ENCODE results near the gene DYNC1I2. TPM values are rescaled to one million over a fixed set of nuclear protein-coding genes. Genes with fewer than 3 reads are reported as not detected.
"Not testable (repeated sequence)": the region's sequence is repeated elsewhere in the genome, so short reads cannot be mapped to it uniquely, and the experiment has no call there.

Gene DYNC1I2
- polyA plus RNA-seq, 6 donors from 2014 or later: 19.8 to 30.1 (median 23.6) TPM

- DNase-seq: no peak
- Mint-ChIP-seq H3K4me1 (no peaks in the 10 kb centered on the region), H3K27ac (no peak overlapping the region), H3K27me3 (no peaks in the 10 kb centered on the region), H3K4me3 (no peak overlapping the region), H3K9me3 (peaks cover 0 to 10% (median 3%) of the 10 kb centered on the region in 7 donors), H3K36me3 (peaks cover 19 to 28% of the 10 kb centered on the region in 2 donors)
- no peak for ATAC-seq (ENCODE audit: low read depth in 2 of 2)
Measured at GRCh38 chr2:171763602-171764001, 76.3 kb downstream of the DYNC1I2 start.

GRCh38 chr2:171771463-171771862, 84.2 kb downstream of the DYNC1I2 start:
- Mint-ChIP-seq H3K4me1 (no peaks in the 10 kb centered on the region), H3K9me3 (peaks cover 3 to 25% (median 18%) of the 10 kb centered on the region in 7 donors), H3K27ac (peak overlapping the region in 1 of 6 donors; percentile 44), H3K4me3 (no peak overlapping the region), H3K27me3 (no peaks in the 10 kb centered on the region), H3K36me3 (peaks cover 15 to 22% of the 10 kb centered on the region in 2 donors)
- DNase-seq (no peak), ATAC-seq (ENCODE audit: low read depth in 2 of 2) (no peak)

GRCh38 chr2:171772373-171772772, 85.1 kb downstream of the DYNC1I2 start:
- Mint-ChIP-seq H3K27ac (no peak overlapping the region), H3K27me3 (no peaks in the 10 kb centered on the region)
- ATAC-seq (ENCODE audit: low read depth in 2 of 2): no peak

GRCh38 chr2:171774581-171774980, 87.3 kb downstream of the DYNC1I2 start:
- not testable (repeated sequence) for H3K4me1 Mint-ChIP-seq; H3K4me3 Mint-ChIP-seq; H3K27me3 Mint-ChIP-seq; H3K27ac Mint-ChIP-seq; DNase-seq; ATAC-seq (ENCODE audit: low read depth in 2 of 2)
- H3K36me3 Mint-ChIP-seq: peaks cover 13 to 23% of the 10 kb centered on the region in 2 donors
- H3K9me3 Mint-ChIP-seq: peaks cover 6 to 40% (median 26%) of the 10 kb centered on the region in 7 donors

More at GRCh38 chr2:171772373-171772772, 85.1 kb downstream of the DYNC1I2 start:
- no peak for DNase-seq
- no peak overlapping the region for H3K4me3 Mint-ChIP-seq
- no peaks in the 10 kb centered on the region for H3K4me1 Mint-ChIP-seq
- H3K36me3 Mint-ChIP-seq: peaks cover 15 to 18% of the 10 kb centered on the region in 2 donors
- H3K9me3 Mint-ChIP-seq: peaks cover 3 to 29% (median 18%) of the 10 kb centered on the region in 7 donors

GRCh38 chr2:171778515-171778914, 91.2 kb downstream of the DYNC1I2 start:
- Mint-ChIP-seq H3K27ac (no peak overlapping the region), H3K4me3 (no peak overlapping the region), H3K4me1 (no peaks in the 10 kb centered on the region), H3K36me3 (peaks cover 14 to 16% of the 10 kb centered on the region in 2 donors), H3K27me3 (no peaks in the 10 kb centered on the region), H3K9me3 (peaks cover 0 to 25% (median 8%) of the 10 kb centered on the region in 7 donors)
- DNase-seq: no peak
- no peak for ATAC-seq (ENCODE audit: low read depth in 2 of 2)

- no peak overlapping the region for H3K4me3 Mint-ChIP-seq
Measured at GRCh38 chr2:171785450-171785849, 98.2 kb downstream of the DYNC1I2 start.

GRCh38 chr2:171787333-171788072, 100.2 kb downstream of the DYNC1I2 start:
- Mint-ChIP-seq H3K4me3 (no peak overlapping the region), H3K27me3 (no peaks in the 10 kb centered on the region), H3K36me3 (peaks cover 27 to 28% of the 10 kb centered on the region in 2 donors), H3K9me3 (peaks cover 0 to 12% (median 0%) of the 10 kb centered on the region in 7 donors), H3K4me1 (no peaks in the 10 kb centered on the region), H3K27ac (peak overlapping the region in 1 of 6 donors; percentile 52)
- DNase-seq (no peak), ATAC-seq (ENCODE audit: low read depth in 2 of 2) (no peak)

More at GRCh38 chr2:171785450-171785849, 98.2 kb downstream of the DYNC1I2 start:
- ATAC-seq (ENCODE audit: low read depth in 2 of 2) (no peak), DNase-seq (no peak)
- peaks cover 0 to 14% (median 0%) of the 10 kb centered on the region in 7 donors for H3K9me3 Mint-ChIP-seq
- H3K27ac Mint-ChIP-seq: no peak overlapping the region
- H3K36me3 Mint-ChIP-seq: peaks cover 25 to 33% of the 10 kb centered on the region in 2 donors
- H3K4me1 Mint-ChIP-seq: no peaks in the 10 kb centered on the region
- no peaks in the 10 kb centered on the region for H3K27me3 Mint-ChIP-seq

- ATAC-seq (ENCODE audit: low read depth in 2 of 2) (no peak), DNase-seq (no peak)
- Mint-ChIP-seq H3K36me3 (peaks cover 21 to 23% of the 10 kb centered on the region in 2 donors), H3K4me3 (no peak overlapping the region), H3K27ac (peak overlapping the region in 1 of 6 donors; percentile 59), H3K27me3 (no peaks in the 10 kb centered on the region), H3K9me3 (peaks cover 0 to 3% (median 0%) of the 10 kb centered on the region in 7 donors), H3K4me1 (no peaks in the 10 kb centered on the region)
Measured at GRCh38 chr2:171788316-171788993, 101.2 kb downstream of the DYNC1I2 start.

GRCh38 chr2:171789956-171790355, 102.7 kb downstream of the DYNC1I2 start:
- Mint-ChIP-seq H3K4me3 (no peak overlapping the region), H3K36me3 (peaks cover 15 to 19% of the 10 kb centered on the region in 2 donors), H3K4me1 (peaks cover 0 to 1% (median 0%) of the 10 kb centered on the region in 3 donors), H3K9me3 (no peaks in the 10 kb centered on the region), H3K27ac (no peak overlapping the region), H3K27me3 (no peaks in the 10 kb centered on the region)
- ATAC-seq (ENCODE audit: low read depth in 2 of 2) (no peak), DNase-seq (no peak)

GRCh38 chr2:171791361-171791760, 104.1 kb downstream of the DYNC1I2 start:
- ATAC-seq (ENCODE audit: low read depth in 2 of 2) (no peak), DNase-seq (no peak)
- Mint-ChIP-seq H3K36me3 (peaks cover 10 to 15% of the 10 kb centered on the region in 2 donors), H3K4me3 (no peak overlapping the region), H3K9me3 (no peaks in the 10 kb centered on the region), H3K4me1 (peaks cover 0 to 5% (median 0%) of the 10 kb centered on the region in 3 donors), H3K27me3 (no peaks in the 10 kb centered on the region), H3K27ac (no peak overlapping the region)

- ATAC-seq (ENCODE audit: low read depth in 2 of 2): no peak
- peak overlapping the region in 2 of 6 donors; percentile 51 to 81 for H3K27ac Mint-ChIP-seq
- peaks cover 0 to 5% (median 0%) of the 10 kb centered on the region in 3 donors for H3K4me1 Mint-ChIP-seq
- no peaks in the 10 kb centered on the region for H3K9me3 Mint-ChIP-seq
- H3K36me3 Mint-ChIP-seq: peaks cover 10 to 12% of the 10 kb centered on the region in 2 donors
- DNase-seq: no peak
- H3K27me3 Mint-ChIP-seq: no peaks in the 10 kb centered on the region
- H3K4me3 Mint-ChIP-seq: peak overlapping the region in 1 of 8 donors; percentile 12
Measured at GRCh38 chr2:171792157-171792556, 104.9 kb downstream of the DYNC1I2 start.

- no peaks in the 10 kb centered on the region for H3K9me3 Mint-ChIP-seq
- H3K27ac Mint-ChIP-seq: no peak overlapping the region
- no peak overlapping the region for H3K4me3 Mint-ChIP-seq
- peaks cover 6 to 10% of the 10 kb centered on the region in 2 donors for H3K36me3 Mint-ChIP-seq
- no peaks in the 10 kb centered on the region for H3K27me3 Mint-ChIP-seq
- H3K4me1 Mint-ChIP-seq: peaks cover 0 to 5% (median 0%) of the 10 kb centered on the region in 3 donors
- DNase-seq (no peak), ATAC-seq (ENCODE audit: low read depth in 2 of 2) (no peak)
Measured at GRCh38 chr2:171792886-171793580, 105.8 kb downstream of the DYNC1I2 start.
